ENCODE results near the gene ZNF669. TPM values are rescaled to one million over a fixed set of nuclear protein-coding genes. Genes with fewer than 3 reads are reported as not detected.

ZNF669 gene
- total and polyA plus RNA-seq, 9 donors, result 5.0 to 11.5 (median 7.3) TPM

DNA sequence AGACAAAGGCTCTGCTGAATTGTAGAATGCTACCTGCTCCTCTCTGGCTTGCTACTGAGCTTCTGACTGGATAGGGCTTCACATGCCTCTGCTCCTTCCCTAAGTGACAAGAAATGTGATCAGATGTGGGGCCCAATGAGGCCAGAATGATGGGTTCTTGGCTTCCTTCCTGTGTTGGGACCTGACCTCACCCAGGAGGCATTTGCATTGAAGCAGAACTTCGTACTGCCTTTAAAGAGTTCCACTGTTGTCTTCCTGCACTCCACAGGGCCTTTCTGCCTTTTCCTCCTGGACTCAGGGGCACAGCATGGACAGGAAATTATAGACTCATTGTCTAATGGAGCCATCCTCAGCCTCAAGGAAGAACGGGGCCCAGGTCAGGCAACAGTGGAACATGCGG lies 39.9 kb downstream of the ZNF669 start:
- no peak overlapping the region for H3K4me3 ChIP-seq
- H3K36me3 ChIP-seq, result no peaks in the 10 kb centered on the region
- WGBS, 3 donors, result 91 to 95% (median 93%) methylated on average over 3 of the region's 3 CpGs
- H3K27me3 ChIP-seq, result no peaks in the 10 kb centered on the region
- no peak for DNase-seq
- intact Hi-C loops (cut with DNase I), result no loop called here
- no peaks in the 10 kb centered on the region for H3K4me1 ChIP-seq (ENCODE audit: insufficient read depth)
- no peak overlapping the region for H3K27ac ChIP-seq
- H3K9me3 ChIP-seq, result no peaks in the 10 kb centered on the region
- TF ChIP-seq EP300 (IDR thresholded peaks at IDR 0.05) (no peak), POLR2A (IDR thresholded peaks at IDR 0.05) (no peak)
- TF ChIP-seq, protein P1, sequence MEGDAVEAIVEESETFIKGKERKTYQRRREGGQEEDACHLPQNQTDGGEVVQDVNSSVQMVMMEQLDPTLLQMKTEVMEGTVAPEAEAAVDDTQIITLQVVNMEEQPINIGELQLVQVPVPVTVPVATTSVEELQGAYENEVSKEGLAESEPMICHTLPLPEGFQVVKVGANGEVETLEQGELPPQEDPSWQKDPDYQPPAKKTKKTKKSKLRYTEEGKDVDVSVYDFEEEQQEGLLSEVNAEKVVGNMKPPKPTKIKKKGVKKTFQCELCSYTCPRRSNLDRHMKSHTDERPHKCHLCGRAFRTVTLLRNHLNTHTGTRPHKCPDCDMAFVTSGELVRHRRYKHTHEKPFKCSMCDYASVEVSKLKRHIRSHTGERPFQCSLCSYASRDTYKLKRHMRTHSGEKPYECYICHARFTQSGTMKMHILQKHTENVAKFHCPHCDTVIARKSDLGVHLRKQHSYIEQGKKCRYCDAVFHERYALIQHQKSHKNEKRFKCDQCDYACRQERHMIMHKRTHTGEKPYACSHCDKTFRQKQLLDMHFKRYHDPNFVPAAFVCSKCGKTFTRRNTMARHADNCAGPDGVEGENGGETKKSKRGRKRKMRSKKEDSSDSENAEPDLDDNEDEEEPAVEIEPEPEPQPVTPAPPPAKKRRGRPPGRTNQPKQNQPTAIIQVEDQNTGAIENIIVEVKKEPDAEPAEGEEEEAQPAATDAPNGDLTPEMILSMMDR (IDR thresholded peaks at IDR 0.05), result no peak

DNA sequence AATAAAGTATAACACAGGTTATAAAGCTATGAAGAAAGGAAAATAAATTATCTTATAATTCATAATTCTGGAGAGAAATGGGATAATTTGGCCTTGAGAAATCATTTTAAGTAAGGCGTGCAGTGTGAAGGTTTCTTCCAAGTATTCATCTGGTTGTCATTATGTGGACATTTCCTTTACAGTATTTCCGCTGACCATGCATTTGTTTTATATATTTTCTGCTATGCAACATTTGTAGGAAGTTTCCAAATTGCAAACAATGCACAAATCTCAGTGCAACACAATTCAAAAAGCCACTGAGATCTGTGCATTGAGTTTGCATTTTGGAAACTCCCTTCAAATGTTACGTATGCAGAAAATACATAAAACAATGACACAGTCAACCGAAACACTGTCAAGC lies 43.4 kb downstream of the ZNF669 start:
- intact Hi-C loops (cut with DNase I), result no loop called here

DNA sequence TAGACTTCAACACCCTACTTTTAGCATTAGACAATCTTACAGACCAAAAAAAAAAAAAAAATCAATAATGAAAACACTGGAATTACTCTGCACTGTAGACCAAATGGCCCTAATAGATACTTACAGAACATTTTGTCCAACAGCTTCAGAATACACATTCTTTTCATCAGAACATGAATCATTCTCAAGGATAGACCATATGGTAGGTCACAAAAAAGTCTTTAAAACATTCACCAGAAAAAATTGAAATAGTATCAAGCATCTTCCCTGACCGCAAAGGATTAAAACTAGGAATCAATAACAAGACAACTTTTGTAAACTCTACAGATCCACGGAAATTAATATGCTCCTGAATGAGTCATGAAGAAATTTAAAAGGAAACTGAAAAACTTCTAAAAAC lies 48.1 kb downstream of the ZNF669 start:
- Histone ChIP-seq H3K4me1 (ENCODE audit: insufficient read depth) (no peaks in the 10 kb centered on the region), H3K27ac (no peak overlapping the region), H3K27me3 (no peaks in the 10 kb centered on the region), H3K9me3 (peaks cover 0 to 6% of the 10 kb centered on the region in 2 donors), H3K36me3 (no peaks in the 10 kb centered on the region), H3K4me3 (no peak overlapping the region)
- 41 to 48% (median 44%) methylated on average over 2 of the region's 2 CpGs for WGBS, 3 donors
- no peak for DNase-seq
- TF ChIP-seq, protein P1 (IDR thresholded peaks at IDR 0.05), result no peak
- TF ChIP-seq EP300 (IDR thresholded peaks at IDR 0.05) (no peak), POLR2A (IDR thresholded peaks at IDR 0.05) (no peak)
- intact Hi-C loops (cut with DNase I), result no loop called here

More for the DNA sequence above, 43.4 kb downstream of the ZNF669 start:
- no peaks in the 10 kb centered on the region for H3K36me3 ChIP-seq
- H3K27ac ChIP-seq, result no peak overlapping the region
- H3K4me1 ChIP-seq (ENCODE audit: insufficient read depth), result no peaks in the 10 kb centered on the region
- TF ChIP-seq POLR2A (IDR thresholded peaks at IDR 0.05), result no peak
- TF ChIP-seq, protein P1 (IDR thresholded peaks at IDR 0.05), result no peak
- no peak for TF ChIP-seq EP300 (IDR thresholded peaks at IDR 0.05)
- 84 to 87% (median 85%) methylated on average over 4 of the region's 4 CpGs for WGBS, 3 donors
- H3K4me3 ChIP-seq, result no peak overlapping the region
- no peaks in the 10 kb centered on the region for H3K9me3 ChIP-seq
- no peaks in the 10 kb centered on the region for H3K27me3 ChIP-seq
- DNase-seq, result no peak

DNA sequence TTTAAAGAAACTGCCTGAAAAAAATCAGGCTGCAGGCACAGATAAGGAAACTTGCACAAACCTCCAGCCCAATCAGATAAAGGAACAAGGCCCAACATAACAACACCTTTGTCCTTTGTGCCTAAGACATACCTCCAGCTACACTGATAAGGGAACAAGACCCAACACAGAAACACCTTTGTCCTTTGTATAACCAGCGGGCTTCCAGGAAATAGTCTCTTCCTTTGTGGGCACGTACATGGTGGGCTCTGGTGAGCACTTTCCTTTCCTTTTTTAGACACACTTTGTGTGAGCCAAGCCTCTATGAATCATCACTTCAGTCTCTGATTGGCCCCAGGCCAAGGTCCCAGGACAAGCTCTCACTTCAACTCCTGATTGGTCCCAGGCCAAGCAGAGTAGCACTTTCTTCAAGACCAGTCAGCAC lies 49.2 kb downstream of the ZNF669 start:
- Histone ChIP-seq H3K27me3 (no peaks in the 10 kb centered on the region), H3K27ac (no peak overlapping the region), H3K36me3 (no peaks in the 10 kb centered on the region), H3K4me3 (no peak overlapping the region), H3K9me3 (peaks cover 0 to 6% of the 10 kb centered on the region in 2 donors), H3K4me1 (ENCODE audit: insufficient read depth) (no peaks in the 10 kb centered on the region)
- no peak for DNase-seq
- 57 to 89% (median 76%) methylated on average over 2 of the region's 2 CpGs for WGBS, 3 donors
- TF ChIP-seq POLR2A (IDR thresholded peaks at IDR 0.05) (no peak), EP300 (IDR thresholded peaks at IDR 0.05) (no peak)
- TF ChIP-seq, protein P1 (IDR thresholded peaks at IDR 0.05), result no peak
- intact Hi-C loops (cut with DNase I), result no loop called here

Other genes starting within 250 kb of the ZNF669 start
- 10 to 100 TPM; 34.1 to 60.4 (median 47.8) TPM for gene AHCTF1, start 172.4 kb downstream of the ZNF669 start, total RNA-seq
- gene AHCTF1, start 172.4 kb downstream of the ZNF669 start, polyA plus RNA-seq, result 10 to 100 TPM; 18.8 to 20.4 TPM
- 1 to 10 TPM in 1 of 7 donors, under 1 TPM in 2, not detected in 4; 0.28 to 3.4 (median 0.72) TPM for gene ZNF695, start 96.3 kb downstream of the ZNF669 start, total RNA-seq
- under 1 TPM; 0.23 to 0.35 TPM for gene ZNF695, start 96.3 kb downstream of the ZNF669 start, polyA plus RNA-seq
- gene ZNF670, start 25.5 kb downstream of the ZNF669 start, total RNA-seq, result 1 to 10 TPM; 1.3 to 5.3 (median 4.4) TPM
- gene ZNF670, start 25.5 kb downstream of the ZNF669 start, polyA plus RNA-seq, result 1 to 10 TPM; 2.7 to 3.1 TPM
- 10 to 100 TPM; 33.3 to 94.6 (median 61.0) TPM for gene ZNF124, start 67.7 kb upstream of the ZNF669 start, total RNA-seq
- gene ZNF124, start 67.7 kb upstream of the ZNF669 start, polyA plus RNA-seq, result 1 to 10 TPM; 3.4 to 4.0 TPM
- gene VN1R5, start 151.7 kb upstream of the ZNF669 start, total RNA-seq, result not detected
- gene VN1R5, start 151.7 kb upstream of the ZNF669 start, polyA plus RNA-seq, result not detected
- gene ZNF496, start 227.5 kb upstream of the ZNF669 start, total RNA-seq, result 10 to 100 TPM; 31.8 to 53.8 (median 42.4) TPM
- gene ZNF496, start 227.5 kb upstream of the ZNF669 start, polyA plus RNA-seq, result 10 to 100 TPM; 19.3 to 28.6 TPM